ENCODE measurements around the gene FUS. TPM values are rescaled to one million over a fixed set of nuclear protein-coding genes. Genes with fewer than 3 reads are reported as not detected.

Gene FUS
- total RNA-seq, 1 experiment from 2014 or later = 490 TPM

GRCh38 chr16:31185339-31185738 is 5.4 kb downstream of the FUS start:
- no peaks in the 10 kb centered on the region for H3K27me3 ChIP-seq (replicated peaks; ENCODE audit: control insufficient read depth, insufficient read depth, low read length)
- no TSS peak for BruUV-seq (replicated peaks)
- CTCF ChIA-PET = no interaction called here
- Mint-ChIP-seq H3K27ac (ENCODE audit: unreplicated experiment) (no peak overlapping the region), H3K4me3 (ENCODE audit: unreplicated experiment) (peak overlapping the region; percentile 27), H3K36me3 (ENCODE audit: insufficient read depth, unreplicated experiment) (peaks cover 100% of the 10 kb centered on the region), H3K27me3 (ENCODE audit: insufficient read depth, unreplicated experiment) (no peaks in the 10 kb centered on the region), H3K4me1 (ENCODE audit: low read depth, unreplicated experiment) (peaks cover 19% of the 10 kb centered on the region), H3K9me3 (ENCODE audit: unreplicated experiment) (no peaks in the 10 kb centered on the region)
- H3K36me3 ChIP-seq (ENCODE audit: control insufficient read depth, insufficient read depth, low read length) = peaks cover 9% of the 10 kb centered on the region
- DNase-seq = no peak
- TF ChIP-seq, protein P1, sequence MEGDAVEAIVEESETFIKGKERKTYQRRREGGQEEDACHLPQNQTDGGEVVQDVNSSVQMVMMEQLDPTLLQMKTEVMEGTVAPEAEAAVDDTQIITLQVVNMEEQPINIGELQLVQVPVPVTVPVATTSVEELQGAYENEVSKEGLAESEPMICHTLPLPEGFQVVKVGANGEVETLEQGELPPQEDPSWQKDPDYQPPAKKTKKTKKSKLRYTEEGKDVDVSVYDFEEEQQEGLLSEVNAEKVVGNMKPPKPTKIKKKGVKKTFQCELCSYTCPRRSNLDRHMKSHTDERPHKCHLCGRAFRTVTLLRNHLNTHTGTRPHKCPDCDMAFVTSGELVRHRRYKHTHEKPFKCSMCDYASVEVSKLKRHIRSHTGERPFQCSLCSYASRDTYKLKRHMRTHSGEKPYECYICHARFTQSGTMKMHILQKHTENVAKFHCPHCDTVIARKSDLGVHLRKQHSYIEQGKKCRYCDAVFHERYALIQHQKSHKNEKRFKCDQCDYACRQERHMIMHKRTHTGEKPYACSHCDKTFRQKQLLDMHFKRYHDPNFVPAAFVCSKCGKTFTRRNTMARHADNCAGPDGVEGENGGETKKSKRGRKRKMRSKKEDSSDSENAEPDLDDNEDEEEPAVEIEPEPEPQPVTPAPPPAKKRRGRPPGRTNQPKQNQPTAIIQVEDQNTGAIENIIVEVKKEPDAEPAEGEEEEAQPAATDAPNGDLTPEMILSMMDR (IDR thresholded peaks at IDR 0.05; ENCODE audit: insufficient read depth in 1 of 2, low read depth in 1 of 2, low read length in 1 of 2, severe bottlenecking in 1 of 2, unreplicated experiment in 1 of 2) = no peak
- no peaks in the 10 kb centered on the region for H3K4me1 ChIP-seq
- H3K4me3 ChIP-seq (ENCODE audit: low read depth, low read length) = no peak overlapping the region
- H3K9me3 ChIP-seq = no peaks in the 10 kb centered on the region
- POLR2A ChIA-PET = no interaction called here
- intact Hi-C loops (cut with micrococcal nuclease; ENCODE audit: unreplicated experiment) = no loop called here

DNA sequence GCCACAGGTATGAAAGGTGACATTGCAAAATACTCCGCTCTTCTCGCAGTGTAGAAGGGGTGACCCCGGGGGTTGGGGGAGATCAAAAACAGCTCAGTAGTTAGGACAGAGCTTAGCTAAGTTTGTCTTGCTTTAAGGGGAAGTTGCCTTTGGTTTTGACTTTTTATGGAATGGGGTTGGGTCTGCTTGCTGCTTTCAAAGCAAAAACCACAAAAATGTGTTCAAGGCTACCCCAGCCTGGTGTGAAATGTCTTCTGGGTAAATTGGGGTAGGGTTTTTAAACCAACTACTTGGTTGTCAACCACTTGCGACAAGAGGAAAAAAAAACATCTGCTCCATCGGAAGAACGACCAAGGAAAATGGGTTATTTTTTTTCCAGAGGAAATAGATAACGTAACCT is 6.2 kb downstream of the FUS start:
- H3K4me3 Mint-ChIP-seq (ENCODE audit: unreplicated experiment) = peak overlapping the region; percentile 27
- POLR2A ChIA-PET = no interaction called here

GRCh38 chr16:31186930-31187807 is 7.2 kb downstream of the FUS start:
- no peak overlapping the region for H3K4me3 ChIP-seq (ENCODE audit: low read depth, low read length)
- no peaks in the 10 kb centered on the region for H3K27me3 Mint-ChIP-seq (ENCODE audit: insufficient read depth, unreplicated experiment)
- no peak overlapping the region for H3K4me3 Mint-ChIP-seq (ENCODE audit: unreplicated experiment)
- H3K9me3 ChIP-seq = no peaks in the 10 kb centered on the region
- TF ChIP-seq, protein P1 (IDR thresholded peaks at IDR 0.05; ENCODE audit: insufficient read depth in 1 of 2, low read depth in 1 of 2, low read length in 1 of 2, severe bottlenecking in 1 of 2, unreplicated experiment in 1 of 2) = no peak
- H3K36me3 Mint-ChIP-seq (ENCODE audit: insufficient read depth, unreplicated experiment) = peaks cover 100% of the 10 kb centered on the region
- no peaks in the 10 kb centered on the region for H3K27me3 ChIP-seq (replicated peaks; ENCODE audit: control insufficient read depth, insufficient read depth, low read length)
- ChIA-PET POLR2A (no interaction called here), CTCF (no interaction called here)
- H3K36me3 ChIP-seq (ENCODE audit: control insufficient read depth, insufficient read depth, low read length) = peaks cover 11% of the 10 kb centered on the region
- no TSS peak for BruUV-seq (replicated peaks)
- no peak for DNase-seq
- peaks cover 19% of the 10 kb centered on the region for H3K4me1 Mint-ChIP-seq (ENCODE audit: low read depth, unreplicated experiment)
- no peaks in the 10 kb centered on the region for H3K4me1 ChIP-seq
- H3K27ac Mint-ChIP-seq (ENCODE audit: unreplicated experiment) = no peak overlapping the region
- intact Hi-C loops (cut with micrococcal nuclease; ENCODE audit: unreplicated experiment) = no loop called here
- H3K9me3 Mint-ChIP-seq (ENCODE audit: unreplicated experiment) = no peaks in the 10 kb centered on the region

More for the DNA sequence above, 6.2 kb downstream of the FUS start:
- H3K27ac Mint-ChIP-seq (ENCODE audit: unreplicated experiment) = no peak overlapping the region
- H3K4me1 Mint-ChIP-seq (ENCODE audit: low read depth, unreplicated experiment) = peaks cover 19% of the 10 kb centered on the region
- no peaks in the 10 kb centered on the region for H3K4me1 ChIP-seq
- H3K4me3 ChIP-seq (ENCODE audit: low read depth, low read length) = no peak overlapping the region
- no peaks in the 10 kb centered on the region for H3K9me3 Mint-ChIP-seq (ENCODE audit: unreplicated experiment)
- no peak for DNase-seq
- H3K36me3 ChIP-seq (ENCODE audit: control insufficient read depth, insufficient read depth, low read length) = peaks cover 9% of the 10 kb centered on the region
- H3K9me3 ChIP-seq = no peaks in the 10 kb centered on the region
- peaks cover 100% of the 10 kb centered on the region for H3K36me3 Mint-ChIP-seq (ENCODE audit: insufficient read depth, unreplicated experiment)
- no peaks in the 10 kb centered on the region for H3K27me3 Mint-ChIP-seq (ENCODE audit: insufficient read depth, unreplicated experiment)
- CTCF ChIA-PET = no interaction called here
- TF ChIP-seq, protein P1 (IDR thresholded peaks at IDR 0.05; ENCODE audit: insufficient read depth in 1 of 2, low read depth in 1 of 2, low read length in 1 of 2, severe bottlenecking in 1 of 2, unreplicated experiment in 1 of 2) = no peak
- intact Hi-C loops (cut with micrococcal nuclease; ENCODE audit: unreplicated experiment) = no loop called here
- no TSS peak for BruUV-seq (replicated peaks)
- no peaks in the 10 kb centered on the region for H3K27me3 ChIP-seq (replicated peaks; ENCODE audit: control insufficient read depth, insufficient read depth, low read length)

Data from Caco-2 (cell line).